ENCODE data around the gene MYBPC1.

The MYBPC1 gene

GRCh38 chr12:101597164-101597563, 2.4 kb downstream of the MYBPC1 start:
- no peak for TF ChIP-seq CTCF (conservative IDR thresholded peaks at IDR 0.05; ENCODE audit: low read depth, low read length)

GRCh38 chr12:101598483-101598882, 3.7 kb downstream of the MYBPC1 start:
- TF ChIP-seq CTCF (conservative IDR thresholded peaks at IDR 0.05; ENCODE audit: low read depth, low read length), result no peak
- DNase-seq (ENCODE audit: low read depth), result no peak

More at GRCh38 chr12:101597164-101597563, 2.4 kb downstream of the MYBPC1 start:
- no peak overlapping the region for H3K4me3 ChIP-seq (ENCODE audit: low read depth, low read length)
- no peak for DNase-seq (ENCODE audit: low read depth)

GRCh38 chr12:101599311-101599710, 4.5 kb downstream of the MYBPC1 start:
- DNase-seq (ENCODE audit: low read depth), result no peak
- no peak for TF ChIP-seq CTCF (conservative IDR thresholded peaks at IDR 0.05; ENCODE audit: low read depth, low read length)
- no peak overlapping the region for H3K4me3 ChIP-seq (ENCODE audit: low read depth, low read length)

More at GRCh38 chr12:101598483-101598882, 3.7 kb downstream of the MYBPC1 start:
- no peak overlapping the region for H3K4me3 ChIP-seq (ENCODE audit: low read depth, low read length)

GRCh38 chr12:101599771-101600484, 5.2 kb downstream of the MYBPC1 start:
- TF ChIP-seq CTCF (conservative IDR thresholded peaks at IDR 0.05; ENCODE audit: low read depth, low read length), result no peak
- DNase-seq (ENCODE audit: low read depth), result peak; percentile 52
- H3K4me3 ChIP-seq (ENCODE audit: low read depth, low read length), result no peak overlapping the region

GRCh38 chr12:101604132-101604531, 9.4 kb downstream of the MYBPC1 start:
- TF ChIP-seq CTCF (conservative IDR thresholded peaks at IDR 0.05; ENCODE audit: low read depth, low read length), result no peak
- peak; percentile 20 for DNase-seq (ENCODE audit: low read depth)
- H3K4me3 ChIP-seq (ENCODE audit: low read depth, low read length), result no peak overlapping the region

- no peak overlapping the region for H3K4me3 ChIP-seq (ENCODE audit: low read depth, low read length)
- no peak for DNase-seq (ENCODE audit: low read depth)
- no peak for TF ChIP-seq CTCF (conservative IDR thresholded peaks at IDR 0.05; ENCODE audit: low read depth, low read length)
Measured at GRCh38 chr12:101607894-101608293, 13.1 kb downstream of the MYBPC1 start.
